Measurements from ENCODE around the gene ADM. TPM values are rescaled to one million over a fixed set of nuclear protein-coding genes. Genes with fewer than 3 reads are reported as not detected.
A peak's percentile ranks its signal among the peaks of the same experiment; 100 is the strongest.

Gene ADM
- total and polyA plus RNA-seq, 2 donors (not counting 3 experiments of a cell fraction or from before 2014, with no cell fraction given): 45.3 to 55.5 TPM

DNA sequence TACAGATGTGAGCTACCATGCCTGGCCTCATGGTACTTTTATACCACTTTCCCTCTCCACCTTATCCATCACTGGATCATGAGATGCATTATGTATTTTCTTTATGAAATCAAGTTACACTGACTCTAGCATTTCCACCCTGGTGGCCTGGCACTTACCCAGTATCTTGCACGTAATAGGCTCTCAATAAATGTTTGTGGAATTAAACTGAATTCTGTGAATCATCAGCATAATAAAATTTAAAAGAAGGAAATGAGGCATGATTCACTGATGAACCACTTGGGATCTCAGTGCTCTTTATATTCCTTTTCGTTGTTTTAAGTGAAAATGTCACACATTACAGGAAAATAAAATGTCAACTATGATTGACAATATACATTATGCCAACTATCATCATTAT, 25.1 kb downstream of the ADM start:
- FAIRE-seq (peak; percentile 81), DNase-seq (ENCODE audit: low read depth, low spot score) (peak; percentile 84)
- TF ChIP-seq, protein P1, sequence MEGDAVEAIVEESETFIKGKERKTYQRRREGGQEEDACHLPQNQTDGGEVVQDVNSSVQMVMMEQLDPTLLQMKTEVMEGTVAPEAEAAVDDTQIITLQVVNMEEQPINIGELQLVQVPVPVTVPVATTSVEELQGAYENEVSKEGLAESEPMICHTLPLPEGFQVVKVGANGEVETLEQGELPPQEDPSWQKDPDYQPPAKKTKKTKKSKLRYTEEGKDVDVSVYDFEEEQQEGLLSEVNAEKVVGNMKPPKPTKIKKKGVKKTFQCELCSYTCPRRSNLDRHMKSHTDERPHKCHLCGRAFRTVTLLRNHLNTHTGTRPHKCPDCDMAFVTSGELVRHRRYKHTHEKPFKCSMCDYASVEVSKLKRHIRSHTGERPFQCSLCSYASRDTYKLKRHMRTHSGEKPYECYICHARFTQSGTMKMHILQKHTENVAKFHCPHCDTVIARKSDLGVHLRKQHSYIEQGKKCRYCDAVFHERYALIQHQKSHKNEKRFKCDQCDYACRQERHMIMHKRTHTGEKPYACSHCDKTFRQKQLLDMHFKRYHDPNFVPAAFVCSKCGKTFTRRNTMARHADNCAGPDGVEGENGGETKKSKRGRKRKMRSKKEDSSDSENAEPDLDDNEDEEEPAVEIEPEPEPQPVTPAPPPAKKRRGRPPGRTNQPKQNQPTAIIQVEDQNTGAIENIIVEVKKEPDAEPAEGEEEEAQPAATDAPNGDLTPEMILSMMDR (IDR thresholded peaks at IDR 0.05; ENCODE audit: extremely low read depth in 1 of 2, insufficient read depth in 1 of 2, low read depth in 1 of 2, low read length in 2 of 2): no peak
- peak; percentile 18 for TF ChIP-seq GATA2 (IDR thresholded peaks at IDR 0.05; ENCODE audit: insufficient read depth, insufficient read length, low read depth, low read length)
- peak; percentile 79 for TF ChIP-seq FOS (IDR thresholded peaks at IDR 0.05; ENCODE audit: borderline replicate concordance, insufficient read depth, low read length)
- TF ChIP-seq POLR2A (IDR thresholded peaks at IDR 0.05; ENCODE audit: low read depth, low read length): no peak
- peak; percentile 58 for TF ChIP-seq JUN (IDR thresholded peaks at IDR 0.05; ENCODE audit: borderline replicate concordance, insufficient read depth, insufficient read length, low read depth)
- H3K4me1 ChIP-seq (ENCODE audit: control insufficient read depth, extremely low read depth, insufficient read depth, low read length): peaks cover 53% of the 10 kb centered on the region
- intact Hi-C loops (cut with micrococcal nuclease): loop anchor here (2.0 to 10.0 kb wide), 4 partner anchors 405 to 1315 kb away; no protein-coding TSS in a partner anchor
- no peak overlapping the region for H2AFZ ChIP-seq (ENCODE audit: low read depth, low read length)
- peak overlapping the region; percentile 49 for H3K4me2 ChIP-seq (ENCODE audit: insufficient read depth, low read length)
- H3K36me3 ChIP-seq (ENCODE audit: control insufficient read depth in 2 of 2, extremely low read depth in 1 of 2, insufficient read depth in 2 of 2, low read length in 2 of 2): no peaks in the 10 kb centered on the region
- H3K27me3 ChIP-seq (ENCODE audit: control insufficient read depth in 2 of 2, insufficient read depth in 2 of 2, low read length in 2 of 2): no peaks in the 10 kb centered on the region
- dilution Hi-C loops (cut with MboI; ENCODE audit: extremely low pct_ligation_motif_present, low sequenced_read_pairs): no loop called here
- H3K79me2 ChIP-seq (ENCODE audit: control insufficient read depth, insufficient read depth, low read length): no peaks in the 10 kb centered on the region
- no peak overlapping the region for H3K4me3 ChIP-seq (replicated peaks in 1 of 3; ENCODE audit: insufficient read depth in 1 of 3, low read depth in 1 of 3, low read length in 3 of 3)
- no peaks in the 10 kb centered on the region for H3K9me3 ChIP-seq (replicated peaks; ENCODE audit: control insufficient read depth, insufficient read depth, low read length)
- H3K9me1 ChIP-seq (replicated peaks; ENCODE audit: control insufficient read depth, extremely low read depth, insufficient read depth, low read length): no peaks in the 10 kb centered on the region
- ChIA-PET CTCF (interaction anchor here (1.0 to 8.8 kb wide), 3 partner anchors 21 to 64 kb away, joined by 3 to 203 read pairs (median 73); no protein-coding TSS in a partner anchor), POLR2A (no interaction called here)
- H3K9ac ChIP-seq (replicated peaks; ENCODE audit: extremely low read depth, insufficient read depth, low read length): no peak overlapping the region
- peak overlapping the region; percentile 66 for H3K27ac ChIP-seq (ENCODE audit: insufficient read depth, low read depth, low read length)
- BruUV-seq (replicated peaks): no TSS peak
- no peaks in the 10 kb centered on the region for H4K20me1 ChIP-seq (replicated peaks; ENCODE audit: control insufficient read depth, extremely low read depth, insufficient read depth, low read length)

Measured in endothelial cell of umbilical vein (primary cell).